HG03558 (cell line): ENCODE measurements around the gene ITIH4.

Experiments used
- ATAC-seq: cut with Tn5 transposase; IDR thresholded peaks from one replicate; pipeline ENCODE4 v1.9.1; 2021; ENCODE audit warnings: moderate number of reproducible peaks; ENCODE audit not compliant: unreplicated experiment; ENCODE audit errors: extremely low read depth

Gene ITIH4

DNA sequence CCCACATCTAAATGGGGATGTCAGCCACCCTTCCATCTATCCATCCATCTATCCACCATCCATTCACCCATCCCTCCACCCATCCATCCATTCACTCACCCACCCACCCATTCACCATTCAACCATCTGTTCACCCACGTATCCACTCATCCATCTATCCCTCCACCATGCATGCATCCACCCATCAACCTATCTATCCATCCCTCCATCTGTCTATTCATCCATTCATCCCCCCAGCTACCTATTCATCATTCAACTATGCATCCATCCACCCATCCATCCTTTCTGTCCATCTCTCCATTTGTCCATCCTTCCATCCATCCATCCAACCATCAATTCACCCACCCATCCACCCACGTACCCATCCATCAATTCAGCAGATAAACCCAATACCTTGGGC lies 21.3 kb downstream of the ITIH4 start:
- no peak for ATAC-seq

- ATAC-seq, result no peak
Observed at GRCh38 chr3:52805270-52806039, 25.0 kb downstream of the ITIH4 start.

GRCh38 chr3:52801839-52802238 lies 28.6 kb downstream of the ITIH4 start:
- ATAC-seq, result no peak

- no peak for ATAC-seq
Observed at GRCh38 chr3:52800079-52800478, 30.4 kb downstream of the ITIH4 start.

GRCh38 chr3:52798978-52799476 lies 31.4 kb downstream of the ITIH4 start:
- ATAC-seq, result no peak

GRCh38 chr3:52798376-52798977 lies 32.0 kb downstream of the ITIH4 start:
- ATAC-seq, result no peak

DNA sequence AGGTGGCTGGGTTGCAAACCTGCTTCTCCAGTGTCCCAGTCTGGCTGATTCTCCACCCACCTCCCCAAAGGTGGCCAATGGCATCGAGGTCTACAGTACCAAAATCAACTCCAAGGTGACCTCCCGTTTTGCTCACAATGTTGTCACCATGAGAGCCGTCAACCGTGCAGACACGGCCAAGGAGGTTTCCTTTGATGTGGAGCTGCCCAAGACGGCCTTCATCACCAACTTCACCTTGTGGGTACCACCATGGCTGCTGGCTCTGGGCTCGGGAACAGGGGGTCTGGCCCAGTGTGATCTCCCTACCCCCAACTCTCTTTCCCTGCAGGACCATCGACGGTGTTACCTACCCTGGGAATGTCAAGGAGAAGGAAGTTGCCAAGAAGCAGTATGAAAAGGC lies 34.1 kb downstream of the ITIH4 start:
- no peak for ATAC-seq

- ATAC-seq, result no peak
Observed at GRCh38 chr3:52795298-52795900, 35.1 kb downstream of the ITIH4 start.

DNA sequence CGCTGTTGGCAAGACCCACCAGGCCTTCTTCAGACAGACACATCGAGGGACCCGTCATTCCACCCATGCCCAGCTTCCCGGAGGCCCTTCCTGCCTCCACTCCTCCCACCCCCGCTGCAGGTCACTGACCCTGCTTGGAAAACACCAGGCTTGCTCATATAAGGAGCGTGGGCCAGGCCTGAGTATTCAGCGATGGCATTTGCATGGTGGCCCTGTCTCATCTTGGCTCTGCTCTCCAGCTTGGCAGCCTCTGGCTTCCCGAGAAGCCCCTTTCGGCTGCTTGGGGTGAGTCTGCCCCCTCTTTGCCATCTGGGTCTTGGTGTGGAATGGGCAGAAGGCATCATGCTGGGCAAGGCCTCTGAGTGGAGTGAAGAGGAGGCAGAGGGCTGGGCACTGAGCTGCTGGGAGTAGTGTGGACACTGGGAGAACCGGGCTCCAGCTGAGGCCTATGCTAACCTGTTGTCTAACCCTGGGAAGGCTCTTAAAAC lies 35.8 kb downstream of the ITIH4 start, which contains the start of gene ITIH3:
ITIH3 (plus strand) TSS at position 185 of the 488 bp plus-strand sequence; CDS start at position 193, 8 bp downstream.
- no peak for ATAC-seq

DNA sequence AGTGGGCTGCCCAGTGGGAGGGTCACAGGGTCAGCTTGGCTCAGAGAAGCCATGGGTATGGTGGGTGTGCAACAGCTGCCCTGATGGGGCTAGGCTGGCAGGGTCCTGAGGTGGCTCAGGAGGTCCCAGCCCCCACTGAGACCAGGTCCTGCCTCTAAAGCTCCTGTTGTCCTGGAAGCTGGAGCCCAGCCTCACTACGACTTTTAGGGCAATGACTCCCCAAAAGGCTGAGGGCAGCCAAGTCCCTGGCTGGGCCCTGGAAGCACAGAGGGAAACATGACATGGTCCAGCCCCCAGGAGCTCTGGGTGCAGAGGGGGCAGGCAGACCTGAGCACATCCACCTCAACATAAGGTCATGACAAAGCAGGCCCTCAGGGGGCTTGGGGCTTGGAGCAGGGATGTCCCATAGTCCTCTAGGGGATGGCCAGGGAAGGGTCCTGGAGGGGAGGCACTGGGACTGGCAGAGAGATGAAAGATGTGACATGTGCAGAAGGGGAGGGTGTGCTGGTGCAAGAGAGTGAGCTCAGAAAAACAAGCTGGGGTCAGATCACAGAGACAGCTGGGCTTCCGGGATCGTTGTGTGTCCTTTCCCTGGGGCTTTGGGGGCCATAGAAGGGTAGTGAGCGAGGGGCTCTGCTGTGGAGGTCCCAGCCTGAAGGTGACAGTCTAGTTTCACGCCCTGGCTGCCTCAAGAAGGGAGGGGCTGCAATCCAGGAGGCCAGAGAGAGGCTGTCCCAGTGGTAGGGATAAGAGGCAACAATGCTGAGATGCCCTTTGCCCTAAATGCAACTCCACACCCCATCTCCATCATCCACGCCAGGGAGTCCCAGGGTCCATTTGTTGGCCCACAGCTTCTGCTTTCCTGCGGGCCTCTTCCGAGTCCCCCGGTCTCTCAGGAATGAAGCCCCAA lies 36.5 kb downstream of the ITIH4 start:
- no peak for ATAC-seq

DNA sequence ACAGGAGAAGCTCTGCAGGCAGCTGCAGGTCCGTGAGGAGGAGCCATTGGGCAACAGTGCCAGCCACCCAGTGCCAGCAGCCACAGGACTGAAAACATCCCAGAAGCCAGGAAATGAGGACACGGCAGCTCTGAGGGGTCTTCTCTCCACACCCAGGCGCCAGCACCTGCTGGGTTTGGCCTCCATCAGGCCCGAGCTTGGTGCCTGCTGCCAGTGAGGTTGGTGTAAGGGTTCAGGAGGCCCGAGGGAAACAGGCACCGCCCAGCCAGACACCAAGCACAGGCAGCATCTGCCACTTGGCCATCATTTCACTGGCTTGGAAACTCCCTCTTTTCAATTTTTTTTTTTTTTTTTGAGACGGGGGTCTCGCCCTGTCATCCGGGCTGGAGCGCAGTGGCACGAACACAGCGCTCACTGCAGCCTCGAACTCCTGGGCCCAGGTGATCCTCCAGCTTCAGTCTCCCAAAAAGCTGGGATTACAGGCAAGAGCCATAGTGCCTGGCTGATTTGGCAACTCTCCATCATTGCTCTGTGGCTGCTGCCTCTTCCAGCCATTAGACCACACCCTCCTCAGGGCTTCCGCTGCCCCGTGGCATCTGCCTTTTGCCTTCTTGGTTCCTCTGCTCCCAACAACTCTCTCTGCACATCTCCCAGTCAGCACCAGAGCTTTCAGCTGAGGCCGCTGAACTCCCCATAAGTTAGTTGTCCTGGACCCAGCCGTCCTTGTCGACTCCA lies 37.3 kb downstream of the ITIH4 start:
- ATAC-seq, result no peak

- no peak for ATAC-seq
Observed at GRCh38 chr3:52792413-52792812, 38.1 kb downstream of the ITIH4 start.

DNA sequence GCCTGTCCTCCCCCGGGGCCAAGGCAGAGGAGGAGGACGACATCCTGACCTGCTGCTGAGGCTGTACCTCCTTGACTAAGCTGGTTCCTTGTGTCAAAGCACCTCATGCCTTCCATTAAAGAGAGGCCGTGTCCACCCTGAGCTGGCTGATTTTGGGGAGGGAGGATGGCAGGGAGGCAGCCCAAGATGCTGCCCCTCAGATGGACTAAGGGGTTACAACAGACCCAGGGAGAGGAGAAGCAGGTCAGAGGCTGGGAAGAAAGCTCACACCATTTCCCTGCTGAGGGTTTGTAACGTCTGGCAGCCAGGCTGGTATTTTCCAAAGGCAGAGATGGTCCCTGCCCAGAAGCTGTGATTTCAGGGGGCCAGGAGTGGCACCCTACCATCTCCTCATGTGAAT lies 38.5 kb downstream of the ITIH4 start:
- no peak for ATAC-seq

- ATAC-seq, result no peak
Observed at GRCh38 chr3:52791366-52791765, 39.1 kb downstream of the ITIH4 start.

- no peak for ATAC-seq
Observed at GRCh38 chr3:52790741-52791140, 39.7 kb downstream of the ITIH4 start.

DNA sequence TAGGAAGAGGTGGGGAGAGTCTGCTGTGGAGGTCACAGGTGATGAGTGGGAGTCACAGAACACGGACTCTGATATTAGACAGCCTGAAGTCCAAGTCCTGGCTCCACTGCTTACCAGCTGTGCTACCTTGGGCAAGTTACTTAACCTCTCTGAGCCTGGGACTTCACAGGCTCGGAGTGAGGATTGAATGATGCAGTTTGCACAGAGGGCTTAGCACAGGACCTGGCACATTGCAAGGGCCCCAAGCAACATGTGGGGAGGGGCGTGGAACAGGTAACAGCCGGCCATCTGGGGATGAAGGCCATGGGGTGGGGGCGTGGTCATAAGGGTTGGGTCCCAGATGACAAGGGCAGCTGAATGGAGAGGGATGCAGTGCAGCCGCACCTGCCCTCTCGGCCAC lies 40.1 kb downstream of the ITIH4 start:
- no peak for ATAC-seq

DNA sequence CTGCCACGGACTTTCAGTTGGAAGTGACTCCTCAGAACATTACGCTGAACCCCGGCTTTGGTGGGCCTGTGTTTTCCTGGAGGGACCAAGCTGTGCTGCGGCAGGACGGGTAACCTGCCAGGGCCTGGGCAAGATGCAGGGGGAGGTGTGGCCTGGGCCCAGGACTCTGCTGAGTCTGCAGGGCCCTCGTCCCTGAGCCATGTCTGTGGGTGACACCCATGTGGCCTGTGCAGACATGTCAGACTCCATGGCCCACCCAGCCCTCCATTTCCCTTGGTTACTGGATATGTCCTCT lies 40.8 kb downstream of the ITIH4 start:
- ATAC-seq, result no peak

GRCh38 chr3:52788890-52789745 lies 41.4 kb downstream of the ITIH4 start:
- no peak for ATAC-seq
